Stimulated activated CD4-positive, alpha-beta T cell treated with anti-CD3 and anti-CD28 coated beads, Interleukin-4, amount 100 ng/mL, for 1 hour (primary cell): ENCODE results near the gene TSPYL4.
"Not testable (repeated sequence)": the region's sequence is repeated elsewhere in the genome, so short reads cannot be mapped to it uniquely, and the experiment has no call there.

Experiments
- DNase-seq: peaks from one replicate; pipeline ENCODE4 v3.0.0-alpha.2; 2020

TSPYL4 gene

DNA sequence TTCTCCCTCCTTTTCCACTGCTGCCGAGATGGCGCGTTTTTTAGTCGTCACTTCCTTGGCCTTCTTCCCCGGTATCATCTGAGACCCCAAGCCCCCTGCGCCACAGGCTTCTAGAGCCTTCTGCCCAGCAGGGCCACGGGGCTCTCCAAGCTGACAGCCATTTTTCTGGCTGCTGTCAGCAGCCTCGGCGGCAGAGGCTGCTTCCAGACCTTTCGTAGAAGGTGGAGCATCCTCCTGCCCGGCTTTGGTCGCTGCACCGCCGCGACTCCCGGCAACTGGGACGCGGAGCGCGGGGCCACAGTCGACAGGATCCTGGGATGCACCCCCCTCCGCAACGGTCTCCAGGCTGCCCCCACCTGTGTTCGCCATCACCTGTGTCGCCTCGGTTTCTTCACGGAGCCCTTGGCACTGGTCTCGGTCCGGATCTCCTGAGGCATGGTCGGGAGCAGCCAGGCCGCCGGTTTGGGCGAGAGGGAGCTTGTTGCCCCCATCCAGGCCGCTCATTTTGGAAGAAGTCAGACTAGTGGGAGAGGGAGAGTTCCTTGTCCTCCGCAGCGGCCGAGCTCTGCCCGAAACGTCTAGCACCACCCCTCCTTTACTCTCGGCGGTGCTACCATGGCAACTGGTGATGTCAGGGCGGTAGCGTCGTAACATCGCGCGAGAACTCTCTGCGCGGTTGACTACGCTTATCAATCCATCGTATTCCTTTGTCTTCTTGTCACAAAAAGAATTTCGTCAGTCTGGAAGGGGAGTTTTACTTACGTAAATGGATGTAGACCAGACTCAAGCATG is at the start of gene TSPYL4:
Gene TSPYL4 (minus strand): TSS at position 571 of the 792 bp plus-strand sequence. CDS start 67 bp downstream, at position 504.
- DNase-seq = peak; percentile 88

DNA sequence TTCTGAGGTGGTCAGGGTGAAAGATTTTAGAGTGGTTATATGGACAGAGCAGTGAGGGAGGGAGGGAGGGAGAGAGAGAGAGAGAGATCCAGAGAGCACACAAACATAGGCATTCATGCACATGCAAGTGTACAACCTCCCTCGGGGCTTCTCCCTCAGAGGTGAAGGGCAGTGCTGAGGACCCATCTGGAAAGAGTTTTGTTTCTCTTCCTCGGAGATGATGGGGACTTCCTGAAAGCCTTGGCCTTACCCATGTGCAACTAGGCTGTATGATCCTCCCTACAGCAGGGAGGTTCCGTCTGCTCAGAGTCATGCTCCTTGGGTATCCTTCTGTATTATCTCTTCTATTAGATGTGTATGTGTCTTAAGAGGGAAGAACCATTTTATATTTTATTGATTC is 47.2 kb upstream of the TSPYL4 start:
- DNase-seq = no peak

DNA sequence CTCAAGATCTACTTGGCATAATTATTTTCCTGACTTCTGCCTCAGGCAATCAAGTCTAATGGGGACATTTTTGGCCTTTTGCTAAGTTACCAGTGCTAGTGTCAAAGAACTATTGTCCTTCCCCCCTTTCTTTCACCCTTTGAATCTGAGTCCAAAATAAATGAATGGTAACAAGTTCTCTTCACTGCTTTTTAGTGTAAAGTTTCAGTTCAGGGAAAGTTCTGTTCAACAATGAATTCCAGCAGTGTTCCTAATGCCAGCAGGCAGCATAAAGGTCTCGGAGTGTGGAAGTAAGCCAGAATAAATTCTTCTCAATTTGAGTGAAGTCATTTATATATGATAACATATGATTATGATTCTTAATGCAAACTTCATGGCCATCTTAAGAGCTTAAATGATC is 46.7 kb upstream of the TSPYL4 start:
- DNase-seq = no peak

DNA sequence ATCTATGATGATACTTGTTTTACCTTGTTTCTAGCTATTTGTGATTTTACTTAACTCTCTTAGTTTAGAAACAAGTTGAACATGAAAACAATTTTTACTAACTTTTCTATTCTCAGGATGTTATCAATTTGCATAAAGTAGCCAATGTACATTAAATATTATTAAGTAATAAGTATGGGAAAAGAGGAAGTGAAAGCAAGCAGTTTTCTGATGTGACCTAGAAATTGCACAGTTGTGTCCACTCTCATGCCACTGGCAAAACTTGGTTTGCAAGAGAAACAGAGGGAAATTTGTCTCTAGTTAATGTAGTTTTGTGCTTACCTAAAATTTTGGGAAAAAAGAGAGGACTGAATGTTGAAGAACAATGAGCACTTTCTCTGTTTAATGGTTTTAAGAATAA is 45.1 kb upstream of the TSPYL4 start:
- DNase-seq = no peak

DNA sequence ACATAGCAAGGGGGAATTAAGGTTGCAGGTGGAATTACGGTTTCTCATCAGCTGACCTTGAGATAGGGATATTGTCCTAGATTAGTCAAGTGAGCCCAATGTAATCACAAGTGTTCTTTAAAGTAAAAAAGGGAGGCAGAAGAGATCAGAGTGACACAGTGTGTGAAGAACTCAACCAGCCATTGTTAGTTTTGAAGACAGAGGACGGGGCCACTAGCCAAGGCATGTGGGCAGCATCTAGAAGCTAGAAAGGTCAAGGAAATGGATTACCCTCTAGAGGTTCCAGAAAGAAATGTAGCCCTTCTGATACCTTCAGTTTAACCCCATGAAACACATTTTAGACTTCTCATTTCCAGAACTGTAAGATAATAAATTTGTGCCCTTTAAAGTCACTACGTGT is 44.4 kb upstream of the TSPYL4 start:
- DNase-seq = no peak

DNA sequence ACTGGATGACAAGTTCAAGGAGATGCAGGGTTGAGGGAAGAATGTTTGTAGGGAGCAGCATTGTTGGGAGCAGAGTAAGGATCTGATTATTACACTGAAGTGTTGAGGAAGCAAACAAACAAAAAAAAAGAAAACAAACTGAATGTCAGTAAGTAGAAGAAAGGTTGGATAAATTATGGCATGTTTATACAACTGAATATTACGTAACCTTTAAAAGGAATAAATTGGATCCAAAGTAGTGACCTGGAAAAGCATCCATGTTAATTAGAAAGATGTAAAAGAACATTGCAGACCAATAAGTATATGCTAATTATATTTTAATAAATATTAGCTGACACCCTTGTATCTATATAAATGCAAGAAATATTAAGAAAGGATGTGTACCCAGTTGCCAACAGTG is 38.7 kb upstream of the TSPYL4 start:
- no peak for DNase-seq

DNA sequence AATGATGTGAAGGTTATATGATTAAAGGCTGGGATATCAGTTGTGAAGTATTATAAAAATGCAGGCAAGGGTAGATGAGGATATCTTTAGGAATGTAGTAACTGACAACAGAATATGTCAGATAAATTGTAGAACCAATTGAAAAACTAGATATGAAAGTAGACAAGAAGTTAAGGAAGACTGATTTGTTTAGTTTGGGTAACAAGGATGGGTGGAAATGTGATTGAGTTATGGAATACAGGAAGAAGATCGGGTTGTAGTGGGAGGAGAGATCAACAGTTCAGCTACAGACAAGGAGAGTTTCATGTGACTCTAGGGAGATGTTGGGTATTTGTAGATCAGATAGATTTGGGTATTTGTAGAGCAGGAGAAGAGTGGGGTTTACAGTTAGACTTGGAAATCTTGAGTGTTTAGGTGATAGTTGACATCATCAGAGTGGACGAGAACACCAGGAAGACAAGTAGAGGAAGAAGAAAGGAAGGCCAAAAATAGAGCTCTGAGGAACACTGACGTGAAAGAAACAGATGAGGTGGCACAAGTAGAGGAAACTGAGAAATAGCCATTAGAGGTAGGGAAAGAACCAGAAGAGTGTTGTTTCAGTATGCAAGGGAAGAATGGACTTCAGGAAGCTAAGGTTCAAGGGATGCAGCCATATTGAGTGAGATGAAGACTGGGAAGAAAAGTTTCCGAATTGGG is 38.0 kb upstream of the TSPYL4 start:
- no peak for DNase-seq

DNA sequence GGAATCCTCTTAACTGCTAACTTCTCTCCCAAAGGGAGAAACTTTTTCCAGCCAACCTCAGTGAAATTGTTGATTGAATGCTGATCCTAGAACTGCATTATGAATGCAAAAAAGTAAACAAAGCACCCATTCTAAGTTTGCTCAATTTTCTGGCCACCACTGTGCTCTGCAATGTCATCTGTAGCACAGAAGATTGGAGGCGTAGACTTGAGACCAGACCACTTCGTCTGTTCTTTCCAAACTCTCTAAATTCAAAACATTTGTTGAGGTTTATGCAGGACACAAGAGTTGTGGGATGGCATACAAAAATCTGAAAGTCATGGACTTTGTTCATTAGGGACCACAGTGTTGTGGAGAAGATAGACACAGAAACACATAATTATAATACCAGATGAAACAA is 36.9 kb upstream of the TSPYL4 start:
- no peak for DNase-seq

DNA sequence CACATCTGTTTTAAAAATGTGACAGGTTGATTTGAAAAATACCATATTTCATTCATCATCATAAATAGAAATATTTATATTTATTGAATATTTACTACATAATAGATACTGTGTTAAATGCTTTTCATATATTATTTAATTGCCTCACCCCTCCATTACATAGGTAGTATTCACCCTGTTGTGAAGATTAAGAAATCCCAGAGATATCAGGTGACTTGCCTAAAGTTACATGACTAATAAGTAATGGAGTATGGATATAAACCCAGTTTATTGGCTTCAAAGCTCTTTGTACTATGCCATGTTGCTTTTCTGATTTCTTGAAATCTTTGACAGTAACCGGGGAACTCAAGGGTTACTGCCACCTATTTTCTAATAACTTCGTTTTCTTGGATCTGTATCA is 36.0 kb upstream of the TSPYL4 start:
- DNase-seq = no peak

DNA sequence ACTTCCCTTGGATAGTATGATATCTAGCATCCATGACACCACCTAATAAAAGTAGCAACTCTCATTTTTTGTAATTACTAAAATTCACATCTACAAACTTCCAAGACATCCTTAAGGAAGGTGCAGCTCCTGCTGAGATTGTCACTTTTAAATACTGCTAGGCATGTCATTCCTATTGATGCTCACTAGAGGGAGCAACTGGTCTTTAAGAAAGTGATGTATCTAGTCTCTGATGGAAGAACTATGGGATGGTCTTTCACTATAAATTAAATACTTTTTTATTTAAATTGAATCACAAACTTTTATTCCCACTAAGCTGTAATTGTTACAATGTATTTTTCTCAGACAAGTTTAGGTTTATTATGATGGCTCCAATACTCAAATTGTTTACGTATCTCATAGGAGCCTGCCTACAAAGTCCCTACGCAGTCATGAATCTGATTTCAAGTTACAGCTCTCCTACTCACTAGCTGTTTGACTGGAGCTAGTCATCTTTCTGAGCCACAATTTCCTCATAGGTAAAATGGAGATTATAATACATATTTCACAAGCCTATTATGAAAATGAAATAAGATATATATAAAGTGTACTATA is 33.9 kb upstream of the TSPYL4 start:
- no peak for DNase-seq

DNA sequence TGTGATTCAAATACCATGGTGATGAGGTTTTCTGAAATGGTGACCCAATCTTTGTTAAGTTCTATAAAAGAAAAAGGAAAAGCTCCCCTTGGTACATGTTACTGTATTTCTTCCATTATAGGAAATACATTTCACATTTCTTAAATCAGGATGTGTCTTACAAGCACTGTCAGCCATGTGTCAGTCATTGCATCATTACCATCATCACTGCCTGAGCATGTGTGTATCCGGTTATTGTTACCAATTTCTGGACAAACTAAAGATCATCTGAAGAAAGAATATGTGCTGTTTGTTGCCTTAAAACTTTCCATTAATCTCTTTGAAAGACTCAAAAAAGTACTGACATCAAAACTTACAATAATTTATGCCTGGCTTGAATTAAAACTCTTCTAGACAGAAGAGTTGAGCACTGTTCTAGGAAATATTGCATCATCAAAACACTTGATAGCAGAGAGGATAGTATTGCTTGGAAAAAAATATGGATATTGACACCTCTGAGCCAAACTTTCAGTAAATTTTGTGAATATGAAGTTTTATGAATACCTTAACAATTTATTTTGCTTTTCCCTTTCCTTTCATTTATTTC is 33.0 kb upstream of the TSPYL4 start:
- no peak for DNase-seq

DNA sequence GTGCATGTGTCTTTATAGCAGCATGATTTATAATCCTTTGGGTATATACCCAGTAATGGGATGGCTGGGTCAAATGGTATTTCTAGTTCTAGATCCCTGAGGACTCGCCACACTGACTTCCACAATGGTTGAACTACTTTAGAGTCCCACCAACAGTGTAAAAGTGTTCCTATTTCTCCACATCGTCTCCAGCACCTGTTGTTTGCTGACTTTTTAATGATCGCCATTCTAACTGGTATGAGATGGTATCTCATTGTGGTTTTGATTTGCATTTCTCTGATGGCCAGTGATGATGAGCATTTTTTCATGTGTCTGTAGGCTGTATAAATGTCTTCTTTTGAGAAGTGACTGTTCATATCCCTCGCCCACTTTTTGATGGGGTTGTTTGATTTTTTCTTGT is 31.1 kb upstream of the TSPYL4 start:
- DNase-seq = not testable (repeated sequence)

DNA sequence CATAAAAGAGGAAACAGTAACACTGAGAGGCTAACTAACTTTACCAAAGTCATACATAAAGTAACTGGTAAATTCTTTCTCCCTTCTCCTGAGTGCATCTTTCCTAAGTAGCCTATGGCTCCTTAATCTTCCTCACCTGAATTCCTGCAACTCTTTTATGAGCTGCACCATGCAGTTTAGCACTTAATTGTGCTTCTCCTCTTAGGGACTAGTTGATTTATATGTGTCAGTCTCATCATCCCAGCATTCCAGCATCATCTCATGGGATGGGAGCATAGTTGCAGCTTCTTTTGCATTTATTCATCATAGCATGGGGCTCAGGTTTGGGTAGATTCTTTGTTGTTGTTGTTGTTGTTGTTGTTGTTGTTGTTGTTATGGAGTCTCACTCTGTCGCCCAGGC is 29.3 kb upstream of the TSPYL4 start:
- no peak for DNase-seq

DNA sequence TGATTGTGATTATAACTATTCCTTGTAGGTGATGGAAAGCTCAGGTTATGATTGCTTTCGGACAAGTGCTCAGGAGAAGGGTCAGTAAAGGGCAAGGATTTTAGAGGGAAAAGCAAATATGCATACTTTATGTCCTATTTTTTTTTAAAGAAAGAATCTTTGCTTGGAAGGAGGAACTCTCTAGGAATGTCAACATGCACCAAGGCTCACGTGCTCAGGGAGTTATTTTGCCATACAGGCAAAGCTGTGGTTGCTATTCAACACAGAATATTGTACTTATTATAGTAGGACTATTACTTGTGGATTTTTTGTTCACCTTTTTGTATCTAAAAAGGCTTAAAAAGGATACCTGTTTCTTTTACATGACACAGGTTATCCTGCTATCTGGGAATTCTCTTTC is 28.8 kb upstream of the TSPYL4 start:
- no peak for DNase-seq

DNA sequence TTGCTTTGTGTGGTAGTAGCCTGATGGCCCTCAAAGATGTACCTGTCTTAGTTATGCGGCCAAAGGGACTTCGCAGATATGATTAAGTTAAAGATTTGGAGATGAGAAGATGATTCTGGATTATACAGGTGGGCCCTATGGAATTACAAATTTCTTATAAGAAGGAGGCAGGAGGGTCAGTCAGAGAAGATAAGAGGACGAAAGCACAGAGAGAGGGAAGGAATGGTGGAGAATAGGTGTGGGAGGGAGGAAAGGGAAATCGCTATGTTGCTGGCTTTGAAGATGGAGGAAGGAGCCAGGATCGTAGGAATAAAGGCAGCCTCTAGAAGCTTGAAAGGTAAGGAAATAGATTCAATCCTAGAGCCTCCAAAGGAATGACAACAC is 27.1 kb upstream of the TSPYL4 start:
- DNase-seq = no peak

DNA sequence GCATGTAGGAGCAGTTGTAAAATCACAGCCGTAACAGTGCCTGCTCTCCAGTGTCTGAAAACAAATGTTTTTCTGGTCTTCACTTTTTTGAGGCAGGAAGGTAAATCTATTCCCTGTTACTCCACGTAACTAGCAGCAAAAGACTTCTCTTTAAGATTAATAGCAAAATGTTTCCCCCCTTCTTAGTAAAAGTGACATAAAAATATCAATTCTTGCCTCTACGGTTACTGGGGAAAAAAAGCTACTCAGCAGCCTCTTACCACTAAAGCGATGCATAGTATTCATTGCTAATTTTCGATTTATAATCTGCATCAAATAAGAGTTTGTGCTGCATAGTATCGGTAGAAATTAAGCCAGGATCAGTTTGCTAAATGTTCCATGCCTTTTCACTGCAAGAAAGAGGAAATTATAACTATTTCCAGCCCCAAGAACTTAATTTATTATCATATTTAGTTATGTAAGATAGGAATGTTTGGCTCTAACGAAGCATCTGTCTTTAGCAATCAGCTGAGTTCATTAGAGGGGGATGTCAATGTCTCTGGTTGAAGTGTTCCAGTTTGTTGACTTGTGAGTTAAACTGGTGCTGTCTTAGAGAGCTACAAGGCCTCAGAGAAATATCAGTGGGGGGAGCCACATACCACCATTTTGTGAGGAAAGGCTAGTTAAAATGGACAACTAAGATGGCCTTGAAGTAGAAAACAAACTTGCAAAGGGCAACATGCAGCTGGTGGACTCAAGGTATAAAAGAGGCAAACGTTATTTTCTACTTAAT is 26.5 kb upstream of the TSPYL4 start:
- no peak for DNase-seq

DNA sequence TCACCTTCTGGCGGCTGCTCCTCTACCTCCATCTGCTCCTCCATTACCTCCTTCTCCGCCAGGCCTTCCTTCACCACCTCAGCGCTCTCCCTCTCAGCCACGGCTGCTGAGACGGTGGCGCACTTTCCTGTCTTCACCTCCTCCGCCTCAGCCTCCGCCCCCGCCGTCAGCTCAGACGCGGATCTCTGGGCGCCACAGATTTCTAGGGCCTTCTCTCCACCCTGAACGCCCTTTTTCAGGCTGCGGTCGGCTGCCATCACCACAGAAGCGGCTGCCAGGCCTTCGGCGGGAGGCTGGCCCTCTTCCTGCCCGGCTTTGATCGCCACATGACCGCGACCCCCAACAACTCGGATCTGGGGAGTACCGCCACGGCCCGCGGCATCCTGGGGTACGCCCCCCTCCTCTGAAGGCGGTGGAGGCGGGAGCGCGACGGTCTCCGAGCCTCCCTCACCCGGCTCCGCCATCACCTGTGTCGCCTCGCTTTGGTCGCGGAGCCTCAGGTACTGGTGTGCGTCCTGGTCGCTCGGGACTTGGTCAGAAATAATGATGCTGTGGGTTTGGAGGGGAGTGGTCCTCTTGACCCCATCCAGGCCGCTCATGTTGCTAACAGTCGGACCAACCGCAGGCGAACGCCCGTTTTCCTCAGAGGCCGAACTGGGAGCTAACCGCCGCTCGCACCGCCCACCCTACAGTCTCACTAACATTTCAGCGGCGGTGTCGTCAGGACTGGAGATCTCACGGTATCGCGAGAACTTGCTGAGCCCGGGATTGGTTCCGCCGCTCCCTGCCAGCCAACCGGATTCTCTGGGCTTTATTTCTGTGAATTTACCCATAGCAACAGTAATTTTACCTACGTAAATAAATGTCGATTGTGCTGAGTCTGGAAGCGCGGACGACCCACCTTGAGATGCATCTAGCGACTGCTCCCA is 25.6 kb upstream of the TSPYL4 start, which contains the start of gene TSPYL1:
Gene TSPYL1 (minus strand): TSS at position 699 of the 929 bp plus-strand sequence. CDS start 100 bp downstream, at position 599.
- peak; percentile 90 for DNase-seq

DNA sequence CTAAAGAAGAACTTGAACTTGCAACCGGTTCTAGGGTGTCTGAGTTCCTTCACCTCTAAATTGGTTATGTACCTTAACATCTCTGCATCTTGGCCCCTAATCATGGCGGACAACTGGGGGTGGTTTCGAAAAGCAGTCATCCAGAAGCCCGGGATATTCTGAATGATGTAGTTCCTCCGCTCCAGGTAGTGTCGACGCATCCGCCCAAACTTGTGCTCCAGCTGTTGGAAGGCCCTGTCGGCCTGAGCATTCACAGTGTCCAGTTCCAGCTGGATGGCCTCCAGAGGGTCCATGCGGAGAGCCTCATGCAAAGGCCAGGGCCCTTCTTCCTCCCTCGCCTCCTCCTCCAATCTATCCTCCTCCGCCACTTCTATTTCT is 25.0 kb upstream of the TSPYL4 start:
- peak; percentile 13 for DNase-seq

DNA sequence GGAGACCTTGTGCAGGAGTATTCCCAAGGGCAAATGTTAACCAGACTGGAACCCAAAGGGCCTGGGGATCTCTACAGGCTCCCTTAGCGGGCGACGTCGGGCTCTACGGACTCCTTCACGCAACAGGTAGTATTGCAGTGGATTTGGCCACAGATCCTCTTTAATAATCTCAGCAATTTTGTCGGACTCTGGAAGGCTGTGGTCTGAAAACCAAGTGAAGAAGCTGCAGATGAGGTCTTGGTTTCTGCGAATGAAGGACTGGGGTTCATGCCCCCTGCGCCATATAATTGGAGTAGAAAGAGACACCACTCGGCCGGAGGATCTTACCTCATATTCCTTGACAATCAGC is 24.6 kb upstream of the TSPYL4 start:
- no peak for DNase-seq

DNA sequence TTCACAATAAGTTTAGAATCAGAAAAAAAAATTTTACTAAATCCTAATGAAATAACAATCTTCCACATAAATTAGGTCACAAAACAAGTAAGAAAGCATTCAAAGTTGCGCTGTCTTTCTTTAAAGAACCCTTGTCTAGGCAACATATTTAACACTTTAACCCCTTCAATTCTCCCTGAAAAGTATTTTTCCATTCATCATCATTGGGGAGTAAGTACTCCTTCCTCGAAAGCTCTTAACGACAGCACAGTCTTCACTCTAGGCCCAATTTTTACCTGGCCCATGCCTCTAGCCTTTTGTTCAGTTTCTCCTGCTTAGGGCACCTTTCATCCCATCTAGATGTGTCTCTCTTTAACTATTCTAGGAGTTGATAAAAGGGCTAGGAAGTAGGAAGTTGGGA is 23.2 kb upstream of the TSPYL4 start:
- no peak for DNase-seq

DNA sequence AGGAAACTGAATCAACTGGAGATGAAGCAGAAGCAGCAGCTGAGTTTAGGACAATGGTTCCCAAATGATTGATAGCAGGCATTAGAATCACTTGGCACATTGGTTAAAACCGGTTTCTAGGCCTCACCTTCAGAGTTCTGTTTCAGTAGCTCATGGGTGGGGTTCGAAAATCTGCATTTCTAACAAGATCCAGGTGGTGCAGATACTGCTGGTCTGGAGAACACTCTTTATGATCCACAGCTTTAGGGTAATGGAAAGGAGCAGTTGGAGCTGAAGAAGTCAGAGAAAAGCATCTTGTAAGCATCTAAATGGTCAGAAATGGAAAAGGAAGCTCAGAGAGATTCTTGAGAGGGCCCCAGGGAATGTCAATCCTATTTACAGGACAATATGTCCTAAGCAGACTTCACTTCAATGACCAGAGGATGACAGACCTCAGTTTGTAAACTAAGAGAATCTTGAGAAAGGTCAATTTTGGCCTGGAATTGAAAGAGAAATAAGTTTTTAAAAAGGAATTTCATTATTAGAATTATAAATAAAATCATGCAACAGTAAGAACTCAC is 17.4 kb upstream of the TSPYL4 start:
- no peak for DNase-seq
